DLD1 (cell line): ENCODE results near the gene SMYD3.
"Not testable (repeated sequence)": the region's sequence is repeated elsewhere in the genome, so short reads cannot be mapped to it uniquely, and the experiment has no call there.

ENCODE experiments used
- in situ Hi-C: cut with HindIII; loops from 2 replicates; pipeline ENCODE4 v1.10.0; 2017; ENCODE audit warnings: low sequenced_read_pairs

SMYD3 gene

GRCh38 chr1:245763873-245764331 lies 743.2 kb downstream of the SMYD3 start:
- in situ Hi-C loops = no loop called here

DNA sequence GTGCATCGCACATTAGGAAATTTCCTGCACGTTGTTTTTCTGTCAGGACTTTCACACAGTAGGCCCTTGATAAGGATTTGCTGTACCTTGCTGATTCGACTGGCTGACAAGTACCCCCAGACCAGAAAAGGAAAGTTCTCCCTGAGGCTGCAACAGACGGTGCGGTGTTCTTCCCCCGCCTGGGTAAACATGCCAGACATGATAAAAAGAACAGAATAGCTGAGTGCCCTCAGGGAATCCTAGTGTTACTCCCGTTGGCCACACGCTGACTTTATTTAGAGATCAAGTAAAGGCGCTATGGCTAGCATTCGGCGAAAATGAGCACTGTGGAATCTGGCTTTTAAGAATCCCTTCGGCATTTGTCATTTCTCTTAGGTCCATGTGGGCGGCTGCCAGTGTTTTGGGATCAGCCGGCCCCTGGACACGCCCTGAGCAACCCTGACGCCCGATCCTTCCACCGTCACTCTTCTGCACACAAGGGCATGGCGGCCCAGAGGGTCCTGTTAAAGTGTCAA lies 744.6 kb downstream of the SMYD3 start:
- in situ Hi-C loops = no loop called here

DNA sequence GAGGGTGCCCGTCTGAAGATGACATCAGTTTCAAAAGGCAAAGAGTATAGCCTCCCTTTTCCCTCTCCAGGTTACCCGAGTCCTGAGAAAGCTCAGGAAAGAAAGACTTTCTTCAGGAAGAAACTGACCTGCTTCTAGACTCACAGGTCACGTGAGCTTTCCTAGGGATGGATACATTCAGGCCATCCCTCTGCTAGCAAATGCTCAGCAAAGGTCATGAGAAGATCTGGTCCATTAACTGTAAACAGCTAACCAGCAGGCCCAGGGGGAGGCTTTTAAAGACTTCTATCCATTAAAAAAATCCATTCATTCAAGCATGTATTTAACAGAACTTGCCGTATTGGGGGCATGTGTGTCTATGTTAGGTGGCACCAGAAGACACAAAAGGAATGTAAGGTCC lies 746.8 kb downstream of the SMYD3 start:
- in situ Hi-C loops = no loop called here

- in situ Hi-C loops = no loop called here
These were observed 752.6 kb downstream of the SMYD3 start for GRCh38 chr1:245754463-245754961.

DNA sequence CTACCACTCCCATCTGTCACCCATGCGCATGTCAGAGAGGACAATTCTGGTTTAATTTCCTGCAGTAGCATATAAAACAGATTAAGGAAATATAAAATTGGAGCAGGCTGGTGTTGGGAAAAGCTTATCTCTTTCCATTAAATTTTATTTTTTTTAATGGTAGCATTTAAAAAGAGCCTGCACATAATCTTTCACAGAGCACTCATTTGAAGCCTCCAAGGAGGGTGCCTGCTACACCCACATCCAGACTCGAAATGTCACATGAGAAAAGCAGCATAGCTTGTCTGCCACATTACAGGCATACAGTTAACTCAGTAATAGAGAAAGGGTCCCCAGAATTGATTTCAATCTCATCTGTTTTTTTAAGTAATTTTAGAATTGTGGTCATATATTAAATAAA lies 753.3 kb downstream of the SMYD3 start:
- in situ Hi-C loops = no loop called here

DNA sequence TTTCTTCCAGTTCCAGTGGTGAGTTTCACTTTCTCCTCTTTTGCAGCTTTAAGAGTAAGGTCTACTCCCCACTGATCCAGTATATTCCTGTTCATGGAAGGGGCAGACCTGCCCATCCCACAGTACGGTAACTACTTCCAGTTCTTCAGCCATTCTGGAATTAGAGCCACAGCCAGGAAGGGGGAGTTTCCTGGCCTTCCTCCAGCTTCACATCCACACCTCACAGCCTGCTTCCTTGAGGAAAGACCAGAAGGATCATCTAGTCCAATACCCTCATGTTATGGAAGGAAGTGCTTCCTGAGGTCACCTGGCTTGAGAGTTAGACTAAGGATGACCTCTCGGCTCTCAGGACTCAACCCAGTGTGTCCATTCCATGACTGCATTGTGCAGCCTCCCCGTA lies 754.5 kb downstream of the SMYD3 start:
- in situ Hi-C loops = no loop called here

GRCh38 chr1:245751726-245752470 lies 755.2 kb downstream of the SMYD3 start:
- in situ Hi-C loops = no loop called here

DNA sequence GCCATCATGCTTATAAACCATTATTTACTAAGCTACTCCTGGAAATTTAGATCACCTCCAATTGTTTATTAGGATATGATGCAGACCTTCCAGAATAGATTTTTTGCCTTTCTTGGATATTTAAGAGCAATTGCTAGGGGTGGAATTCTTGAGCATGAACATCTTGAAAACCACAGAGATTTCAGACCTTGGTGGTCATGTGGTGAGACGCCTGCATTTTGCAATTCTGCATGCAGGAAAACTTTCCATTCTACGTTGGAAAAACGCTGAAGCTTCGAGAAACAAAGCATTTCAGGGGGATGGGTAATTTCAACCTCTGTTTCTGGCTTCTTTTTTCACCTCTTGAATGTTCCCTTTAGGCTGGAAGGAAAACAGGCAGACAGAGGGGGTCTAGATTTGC lies 756.0 kb downstream of the SMYD3 start:
- in situ Hi-C loops = no loop called here

DNA sequence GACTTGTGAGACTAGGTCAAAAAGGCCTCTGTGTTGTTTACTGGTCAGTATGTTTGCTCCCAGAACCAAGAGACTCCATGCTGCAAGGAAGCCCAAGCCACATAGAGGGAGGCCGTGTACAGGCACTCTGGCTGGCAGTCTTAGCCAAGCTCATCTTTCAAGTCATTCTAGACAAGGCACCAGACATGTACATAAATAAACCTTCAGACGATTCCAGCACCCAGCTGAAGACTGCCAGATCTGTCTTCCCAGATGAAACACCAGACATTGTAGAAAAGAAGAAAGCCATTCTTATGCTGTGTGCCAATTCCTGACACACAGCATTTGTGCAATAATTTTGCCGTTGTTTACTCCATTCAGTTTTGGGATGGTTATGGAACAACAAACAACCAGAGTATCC lies 756.8 kb downstream of the SMYD3 start:
- in situ Hi-C loops = no loop called here

- in situ Hi-C loops = no loop called here
These were observed 758.0 kb downstream of the SMYD3 start for GRCh38 chr1:245749053-245749452.

DNA sequence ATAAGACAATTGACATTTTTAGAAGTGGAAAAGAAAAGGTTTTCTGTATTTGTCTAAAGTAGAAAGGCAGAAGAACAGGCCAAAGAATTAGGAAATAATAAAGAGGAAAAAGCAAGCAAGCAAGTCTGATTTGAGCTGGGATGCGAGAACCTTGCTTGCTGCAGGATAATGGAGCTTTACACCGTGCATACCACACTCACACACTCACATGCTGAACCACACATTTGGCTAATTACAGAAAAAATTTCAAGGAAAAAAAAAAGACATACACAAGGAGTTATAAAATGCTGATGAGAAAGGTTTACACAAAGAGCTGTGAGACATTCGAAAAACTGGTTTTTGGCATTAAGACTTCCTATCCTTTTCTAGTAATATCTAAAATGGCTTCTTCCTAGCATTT lies 758.4 kb downstream of the SMYD3 start:
- in situ Hi-C loops = no loop called here

DNA sequence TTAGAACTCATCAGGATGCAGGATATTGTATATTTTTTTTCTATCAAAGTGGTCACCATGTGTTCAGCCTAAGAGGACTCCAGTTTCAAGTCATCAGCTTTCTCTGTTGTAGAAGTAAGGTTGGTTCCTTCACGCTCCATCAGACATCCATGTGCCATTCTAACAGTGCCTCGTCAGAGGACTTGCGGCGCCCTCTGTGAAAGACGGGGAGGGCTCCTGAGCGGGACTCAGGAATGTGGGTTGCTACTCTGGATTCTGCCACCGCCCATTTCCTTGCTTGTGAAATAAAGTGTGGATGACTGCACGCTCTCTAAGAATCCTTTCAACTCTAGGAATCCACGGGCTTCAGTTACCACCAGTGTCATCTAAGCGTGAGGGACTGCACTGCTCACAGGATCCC lies 758.8 kb downstream of the SMYD3 start:
- in situ Hi-C loops = no loop called here

DNA sequence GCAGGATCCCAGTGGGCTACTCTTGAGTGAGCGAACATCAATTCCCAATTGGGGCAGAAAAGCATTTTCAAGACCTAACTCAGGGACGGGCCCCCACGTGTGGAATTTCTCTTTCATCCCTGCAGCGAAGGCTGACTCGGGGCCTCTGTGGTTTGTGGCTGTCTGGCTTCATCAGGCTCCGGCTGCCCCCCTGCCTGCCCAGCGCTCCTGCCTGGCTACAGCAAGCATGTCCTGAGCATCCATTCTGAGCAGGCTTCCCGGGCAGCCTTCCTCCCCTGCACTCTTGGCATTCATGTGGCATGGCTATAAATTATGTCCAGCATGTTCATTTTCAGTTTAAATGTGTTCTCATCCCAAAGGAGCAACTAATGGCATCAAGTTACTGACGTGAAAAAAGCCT lies 764.2 kb downstream of the SMYD3 start:
- in situ Hi-C loops = no loop called here

GRCh38 chr1:245740336-245740735 lies 766.7 kb downstream of the SMYD3 start:
- in situ Hi-C loops = not testable (repeated sequence)

- in situ Hi-C loops = no loop called here
These were observed 776.3 kb downstream of the SMYD3 start for GRCh38 chr1:245730801-245731200.

- in situ Hi-C loops = not testable (repeated sequence)
These were observed 779.0 kb downstream of the SMYD3 start for GRCh38 chr1:245728035-245728434.

DNA sequence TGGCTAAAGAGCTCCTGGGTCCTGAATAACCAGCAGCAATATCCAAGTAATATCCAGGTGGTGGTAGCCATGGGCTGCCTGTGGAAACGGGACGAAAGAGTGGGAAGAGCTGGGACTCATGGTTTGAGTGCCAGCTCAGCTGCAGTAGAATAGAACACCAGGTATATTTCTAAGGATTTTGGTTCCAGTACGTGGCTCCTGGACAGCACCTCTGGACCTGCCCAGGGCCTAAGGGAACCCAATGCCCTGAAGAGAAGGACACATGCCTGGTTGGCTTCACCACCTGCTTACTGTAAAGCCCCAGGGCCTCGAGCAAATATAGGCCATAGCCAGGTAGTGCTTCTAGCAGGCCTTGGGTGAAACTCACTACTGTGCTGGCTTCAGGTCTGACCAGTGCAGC lies 785.6 kb downstream of the SMYD3 start:
- in situ Hi-C loops = no loop called here

GRCh38 chr1:245718951-245719350 lies 788.1 kb downstream of the SMYD3 start:
- in situ Hi-C loops = no loop called here

GRCh38 chr1:245718123-245718522 lies 789.0 kb downstream of the SMYD3 start:
- in situ Hi-C loops = no loop called here

DNA sequence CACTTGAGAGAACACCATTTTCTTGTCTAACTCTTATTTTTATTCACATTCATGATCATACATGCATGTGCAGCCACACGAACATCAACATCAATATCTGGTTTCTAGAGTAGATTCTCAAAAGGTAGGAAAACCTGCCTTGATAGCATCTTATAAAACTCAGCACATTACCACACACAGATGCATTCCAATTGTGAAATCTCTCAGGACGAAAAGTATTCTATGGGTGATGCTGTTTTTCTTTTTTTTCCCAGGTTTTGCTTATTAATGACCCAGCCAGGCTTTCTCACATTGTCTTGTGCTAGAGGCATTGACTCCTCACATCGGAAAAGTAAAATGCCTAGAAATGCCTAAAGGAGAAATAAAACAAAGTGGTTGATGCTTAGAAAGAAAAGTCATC lies 789.5 kb downstream of the SMYD3 start:
- in situ Hi-C loops = no loop called here

DNA sequence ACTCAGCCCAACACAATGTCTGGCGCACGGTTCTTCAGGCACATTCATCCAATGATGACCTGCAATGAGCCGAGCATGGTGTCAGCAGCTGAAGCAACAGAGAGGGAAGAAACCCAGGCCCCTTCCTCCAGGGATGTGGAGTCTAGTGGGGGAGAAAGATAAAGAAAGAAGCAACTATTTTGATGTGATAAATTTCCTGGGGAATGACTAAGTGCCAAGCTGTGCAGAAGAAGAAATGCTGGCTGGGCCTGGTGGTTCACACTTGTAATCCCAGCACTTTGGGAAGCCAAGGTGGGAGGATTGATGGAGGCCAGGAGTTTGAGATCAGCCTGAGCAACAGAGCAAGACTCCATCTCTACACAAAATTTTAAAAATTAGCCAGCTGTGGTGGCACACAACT lies 790.5 kb downstream of the SMYD3 start:
- in situ Hi-C loops = no loop called here

DNA sequence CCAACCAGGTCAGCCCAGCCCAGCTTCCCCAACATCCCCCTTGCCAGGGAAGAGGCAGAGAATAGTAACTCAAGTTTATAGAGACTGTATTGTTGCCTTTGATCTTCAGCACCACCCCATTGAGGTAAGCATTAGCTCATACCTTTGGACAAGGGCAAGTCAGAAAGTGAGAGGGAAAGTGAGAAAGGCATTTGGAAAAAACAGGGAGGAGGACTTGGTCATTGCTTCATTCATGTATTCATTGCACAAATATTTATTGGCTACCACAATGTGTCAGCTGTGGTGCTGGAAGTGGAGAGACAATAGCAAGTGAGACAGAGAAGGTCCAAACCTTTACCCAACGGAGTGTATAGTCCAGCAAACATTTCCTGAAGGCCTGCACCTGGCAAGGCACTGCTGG lies 791.1 kb downstream of the SMYD3 start:
- in situ Hi-C loops = no loop called here

- in situ Hi-C loops = no loop called here
These were observed 791.8 kb downstream of the SMYD3 start for GRCh38 chr1:245715291-245715701.
